Measurements from ENCODE around the gene EMC1. TPM values are rescaled to one million over a fixed set of nuclear protein-coding genes. Genes with fewer than 3 reads are reported as not detected.

EMC1 gene
- total RNA-seq, 4 donors from 2014 or later = 18.7 to 38.0 (median 34.7) TPM

DNA sequence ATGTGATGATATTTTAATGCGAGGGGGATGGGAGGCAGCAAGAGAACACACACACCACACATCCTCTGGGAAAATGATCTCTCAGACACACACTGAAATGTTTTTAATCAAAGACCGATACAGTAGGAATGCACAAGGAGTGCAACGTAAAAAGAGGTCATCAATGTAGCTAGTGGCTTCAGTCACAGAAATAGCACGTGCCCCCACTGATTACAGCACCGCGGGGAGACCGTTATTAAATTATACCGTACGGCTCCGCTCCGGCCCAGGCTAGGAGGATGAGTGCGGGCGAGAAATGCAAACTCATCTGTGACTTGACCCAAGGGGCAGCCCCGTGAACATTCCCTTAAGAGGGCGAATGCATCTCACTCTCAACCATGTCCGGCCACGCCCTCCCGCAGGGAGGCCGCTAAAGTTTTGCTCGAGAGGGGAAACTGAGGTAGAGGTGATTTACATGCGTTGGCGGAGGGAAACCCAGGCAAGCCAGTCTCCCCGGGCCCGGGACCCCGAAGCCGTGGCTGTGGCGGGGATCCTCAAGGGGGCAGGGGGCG is 41.8 kb downstream of the EMC1 start:
- WGBS, 2 donors = 0 to 1% methylated on average over 13 to 15 of the region's 28 CpGs

GRCh38 chr1:19208710-19209438 is 42.5 kb downstream of the EMC1 start:
- H3K9me3 ChIP-seq = no peaks in the 10 kb centered on the region
- H3K27ac ChIP-seq = peak overlapping the region; percentile 97 to 98 (median 98)
- intact Hi-C loops (cut with DNase I) = no loop called here
- H3K27me3 ChIP-seq = no peaks in the 10 kb centered on the region
- peaks cover 0 to 17% (median 0%) of the 10 kb centered on the region in 3 donors for H3K36me3 ChIP-seq
- no peak for DNase-seq
- peaks cover 8 to 87% (median 59%) of the 10 kb centered on the region in 3 donors for H3K4me1 ChIP-seq
- WGBS, 2 donors = 8 to 10% methylated on average over 8 of the region's 8 CpGs
- peak overlapping the region; percentile 92 to 98 (median 95) for H3K4me3 ChIP-seq
- TF ChIP-seq POLR2A (IDR thresholded peaks at IDR 0.05) (no peak), CTCF (IDR thresholded peaks at IDR 0.05) (no peak)

More for the DNA sequence above, 41.8 kb downstream of the EMC1 start:
- peak overlapping the region; percentile 92 to 98 (median 95) for H3K4me3 ChIP-seq
- TF ChIP-seq CTCF (IDR thresholded peaks at IDR 0.05) (no peak), POLR2A (IDR thresholded peaks at IDR 0.05) (no peak)
- peaks cover 7 to 81% (median 53%) of the 10 kb centered on the region in 3 donors for H3K4me1 ChIP-seq
- H3K27me3 ChIP-seq = no peaks in the 10 kb centered on the region
- peaks cover 0 to 24% (median 0%) of the 10 kb centered on the region in 3 donors for H3K36me3 ChIP-seq
- H3K9me3 ChIP-seq = no peaks in the 10 kb centered on the region
- intact Hi-C loops (cut with DNase I) = no loop called here
- no peak for DNase-seq
- H3K27ac ChIP-seq = peak overlapping the region; percentile 97 to 98 (median 98)

GRCh38 chr1:19206947-19207346 is 44.4 kb downstream of the EMC1 start:
- Histone ChIP-seq H3K27ac (peak overlapping the region in 2 of 4 donors; percentile 97 to 98), H3K36me3 (peaks cover 0 to 2% (median 0%) of the 10 kb centered on the region in 3 donors), H3K4me1 (peaks cover 12 to 90% (median 78%) of the 10 kb centered on the region in 3 donors), H3K9me3 (no peaks in the 10 kb centered on the region), H3K27me3 (no peaks in the 10 kb centered on the region), H3K4me3 (no peak overlapping the region)
- DNase-seq = no peak
- intact Hi-C loops (cut with DNase I) = no loop called here
- no peak for TF ChIP-seq POLR2A (IDR thresholded peaks at IDR 0.05)
- no peak for TF ChIP-seq CTCF (IDR thresholded peaks at IDR 0.05)
- 66 to 74% methylated on average over 3 of the region's 3 CpGs for WGBS, 2 donors

DNA sequence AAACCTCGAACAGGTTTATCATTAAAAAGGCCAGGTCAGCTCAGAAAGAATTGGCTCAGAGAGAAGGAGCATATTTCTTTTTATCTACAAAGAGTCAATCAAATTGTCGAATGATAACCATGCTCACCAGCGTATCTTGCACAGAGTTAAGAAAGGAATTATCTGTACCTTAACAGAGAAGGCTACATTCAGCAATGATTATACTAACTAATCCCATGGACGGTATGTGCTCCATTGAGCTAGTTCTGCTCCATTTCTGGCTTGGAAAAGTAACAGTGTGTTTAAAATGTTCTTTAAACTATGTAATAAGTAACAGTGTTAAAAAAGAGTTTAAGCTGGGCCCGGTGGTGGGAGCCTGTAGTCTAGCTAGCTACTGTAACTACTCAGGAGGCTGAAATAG is 45.5 kb downstream of the EMC1 start:
- 67 to 79% methylated on average over 5 of the region's 5 CpGs for WGBS, 2 donors
- H3K36me3 ChIP-seq = peaks cover 0 to 8% (median 0%) of the 10 kb centered on the region in 3 donors
- H3K27me3 ChIP-seq = no peaks in the 10 kb centered on the region
- no peaks in the 10 kb centered on the region for H3K9me3 ChIP-seq
- TF ChIP-seq CTCF (IDR thresholded peaks at IDR 0.05) (no peak), POLR2A (IDR thresholded peaks at IDR 0.05) (no peak)
- no peak for DNase-seq
- no peak overlapping the region for H3K4me3 ChIP-seq
- intact Hi-C loops (cut with DNase I) = no loop called here
- H3K27ac ChIP-seq = peak overlapping the region in 2 of 4 donors; percentile 97 to 98
- H3K4me1 ChIP-seq = peaks cover 7 to 84% (median 67%) of the 10 kb centered on the region in 3 donors

DNA sequence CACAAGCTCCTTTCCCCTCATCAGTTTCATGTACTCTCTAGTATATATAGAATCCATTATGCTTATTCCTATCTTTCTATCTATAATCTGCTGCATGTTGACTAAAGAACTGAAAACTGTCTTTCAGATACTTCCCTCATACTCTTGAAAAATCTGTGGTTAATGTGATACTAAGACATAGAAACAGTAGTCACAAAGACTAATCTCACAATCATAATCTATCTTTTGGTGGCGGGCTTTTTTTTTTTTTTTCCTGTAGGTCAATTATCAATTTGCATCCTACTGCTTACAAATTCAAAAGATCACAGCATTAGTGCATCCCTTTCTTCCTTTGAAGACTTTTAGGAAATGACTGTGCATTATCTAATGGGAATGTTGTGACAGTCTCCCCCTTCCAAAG is 45.9 kb downstream of the EMC1 start:
- DNase-seq = no peak
- Histone ChIP-seq H3K36me3 (peaks cover 0 to 12% (median 0%) of the 10 kb centered on the region in 3 donors), H3K27me3 (no peaks in the 10 kb centered on the region), H3K9me3 (no peaks in the 10 kb centered on the region), H3K4me1 (peaks cover 5 to 81% (median 65%) of the 10 kb centered on the region in 3 donors), H3K4me3 (no peak overlapping the region), H3K27ac (peak overlapping the region in 2 of 4 donors; percentile 70 to 98)
- 70 to 82% methylated on average over 1 of the region's 1 CpG for WGBS, 2 donors
- intact Hi-C loops (cut with DNase I) = no loop called here
- TF ChIP-seq CTCF (IDR thresholded peaks at IDR 0.05) = no peak
- TF ChIP-seq POLR2A (IDR thresholded peaks at IDR 0.05) = no peak
